HepG2 (cell line): ENCODE results near the gene ZPR1. TPM values are rescaled to one million over a fixed set of nuclear protein-coding genes. Genes with fewer than 3 reads are reported as not detected.

Source experiments
- ATAC-seq: fragments of 200-7000 bp; cut with Tn5 transposase; 3 replicates; pipeline ENCODE4 v1.9.1; 2020; ENCODE audit warnings: mild to moderate bottlenecking, moderate library complexity
- BruUV-seq: library from RNA; stranded (reverse); fragments of 400-500 nt; replicated peaks from 2 replicates; lab custom pipeline; 2021; lab: Mats Ljungman, UMichigan
- CTCF ChIA-PET: fragments of 300-600 bp; formaldehyde crosslinking; extraction: SDS; loops from one replicate; lab custom pipeline; 2021; ENCODE audit warnings: low total read pairs, inconsistent platforms, low intra/inter-chr PET ratio; lab: Yijun Ruan, JAX
- POLR2A ChIA-PET: fragments of 350-600 bp; sonication (Branson Sonifier 250); formaldehyde crosslinking; loops from one replicate; lab custom pipeline; 2020; ENCODE audit warnings: antibody characterized with exemption, inconsistent platforms; lab: Yijun Ruan, JAX
- DNase-seq: peaks from one replicate; pipeline ENCODE4 v3.0.0-alpha.2; 2015; ENCODE audit warnings: low spot score
- FAIRE-seq: peaks from 3 replicates; lab custom pipeline; 2011; peaks lifted over from hg19 to GRCh38; lab: Jason Lieb, UNC
- H2AFZ ChIP-seq: one replicate; pipeline ENCODE4 v1.6.1; 2011; ENCODE audit warnings: low read length, inconsistent platforms
- H3K27ac ChIP-seq: fragments of 300-600 bp; 3 replicates; pipeline ENCODE4 v1.8.0; 2011; ENCODE audit warnings: mixed run types, mild to moderate bottlenecking, mixed read lengths, low read length, inconsistent platforms; ENCODE audit not compliant: insufficient read depth; ENCODE audit errors: extremely low read length
- H3K27me3 ChIP-seq, 2 experiments: fragments of 200-600 bp in 1 of 2; 2 replicates in 1 of 2; 3 replicates in 1 of 2; pipeline versions ENCODE4 v1.6.0 to v1.8.0; 2011; ENCODE audit warnings: low read length in 2 of 2, mild to moderate bottlenecking in 2 of 2, moderate library complexity in 2 of 2, inconsistent platforms in 1 of 2; ENCODE audit not compliant: insufficient read depth in 2 of 2, control insufficient read depth in 1 of 2
- H3K36me3 ChIP-seq, 2 experiments: fragments of 200-600 bp in 1 of 2; replicated peaks in 1 of 2; 2 replicates in 1 of 2; 3 replicates in 1 of 2; pipeline versions ENCODE4 v1.5.1 to v1.8.0; 2011; ENCODE audit warnings: low read length in 2 of 2, inconsistent platforms in 1 of 2; ENCODE audit not compliant: insufficient read depth in 2 of 2, control insufficient read depth in 1 of 2
- H3K4me1 ChIP-seq: 2 replicates; pipeline ENCODE4 v1.5.1; 2012; ENCODE audit warnings: low read length, inconsistent platforms; ENCODE audit not compliant: insufficient read depth
- H3K4me2 ChIP-seq: 2 replicates; pipeline ENCODE4 v1.6.0; 2011; ENCODE audit warnings: low read depth, low read length, inconsistent platforms
- H3K4me3 ChIP-seq, 3 experiments: fragments of 200-600 bp in 1 of 3; sonication (generic), shearing (Covaris generic) in 1 of 3; replicated peaks in 1 of 3; 2 replicates each; pipeline ENCODE4 v1.5.1; 2011 to 2016; ENCODE audit warnings: low read length in 3 of 3, inconsistent platforms in 2 of 3, low read depth in 2 of 3, mild to moderate bottlenecking in 2 of 3, control low read depth in 1 of 3, mixed read lengths in 1 of 3; ENCODE audit not compliant: insufficient read depth in 1 of 3
- H3K79me2 ChIP-seq: one replicate; pipeline ENCODE4 v1.6.1; 2011; ENCODE audit warnings: low read length, inconsistent platforms; ENCODE audit not compliant: insufficient read depth
- H3K9ac ChIP-seq: 2 replicates; pipeline ENCODE4 v1.6.0; 2011; ENCODE audit warnings: mild to moderate bottlenecking, low read depth, low read length, inconsistent platforms; ENCODE audit not compliant: insufficient read depth
- H3K9me3 ChIP-seq: 2 replicates; pipeline ENCODE4 v1.5.1; 2012; ENCODE audit warnings: mild to moderate bottlenecking, low read length
- H4K20me1 ChIP-seq: 2 replicates; pipeline ENCODE4 v1.6.0; 2011; ENCODE audit warnings: inconsistent platforms, mild to moderate bottlenecking, low read length, moderate library complexity; ENCODE audit not compliant: insufficient read depth
- HDAC1 ChIP-seq: sonication (generic); formaldehyde crosslinking; IDR thresholded peaks from 2 replicates; pipeline ENCODE4 v1.5.1; 2020; ENCODE audit warnings: mild to moderate bottlenecking, missing genetic modification reagents
- JUN ChIP-seq: sonication (generic); formaldehyde crosslinking; IDR thresholded peaks from 2 replicates; pipeline ENCODE4 v1.4.0; 2020; ENCODE audit warnings: mild to moderate bottlenecking, missing genetic modification reagents
- KMT2A ChIP-seq: sonication (generic); formaldehyde crosslinking; IDR thresholded peaks from 2 replicates; pipeline ENCODE4 v1.4.0; 2020; ENCODE audit warnings: missing genetic modification reagents
- NR2C2 ChIP-seq: sonication (generic); formaldehyde crosslinking; IDR thresholded peaks from 2 replicates; pipeline ENCODE4 v1.4.0; 2020; ENCODE audit warnings: missing genetic modification reagents, mild to moderate bottlenecking, moderate library complexity, borderline replicate concordance
- POLR2A ChIP-seq, 2 experiments: IDR thresholded peaks; 2 replicates each; pipeline ENCODE4 v1.6.1; 2011; ENCODE audit warnings: low read depth in 2 of 2, low read length in 2 of 2, mild to moderate bottlenecking in 1 of 2, moderate library complexity in 1 of 2; ENCODE audit not compliant: insufficient read depth in 1 of 2
- ZBTB21 ChIP-seq: sonication (generic); formaldehyde crosslinking; IDR thresholded peaks from 2 replicates; pipeline ENCODE4 v1.4.0; 2020; ENCODE audit warnings: missing genetic modification reagents
- ZBTB7A ChIP-seq: sonication (generic); formaldehyde crosslinking; IDR thresholded peaks from 2 replicates; pipeline ENCODE4 v1.8.0; 2022; ENCODE audit warnings: mild to moderate bottlenecking, missing genetic modification reagents
- ZNF101 ChIP-seq: sonication (generic); formaldehyde crosslinking; IDR thresholded peaks from 2 replicates; pipeline ENCODE4 v1.4.0; 2020; ENCODE audit warnings: mild to moderate bottlenecking, low read depth, missing genetic modification reagents, borderline replicate concordance
- ZNF3 ChIP-seq: IDR thresholded peaks from 2 replicates; pipeline ENCODE4 v1.7.0; 2017; ENCODE audit warnings: inconsistent platforms
- ZNF441 ChIP-seq: sonication (generic); formaldehyde crosslinking; IDR thresholded peaks from 2 replicates; pipeline ENCODE4 v1.7.0; 2021; ENCODE audit warnings: missing genetic modification reagents, borderline replicate concordance
- ZNF569 ChIP-seq: sonication (generic); formaldehyde crosslinking; IDR thresholded peaks from 2 replicates; pipeline ENCODE4 v1.5.0; 2020; ENCODE audit warnings: mild to moderate bottlenecking, missing genetic modification reagents, moderate library complexity, borderline replicate concordance
- ZNF7 ChIP-seq: IDR thresholded peaks from 2 replicates; pipeline ENCODE4 v1.6.1; 2016; ENCODE audit warnings: missing biosample characterization, missing genetic modification reagents
- ZNF713 ChIP-seq: sonication (generic); formaldehyde crosslinking; IDR thresholded peaks from 2 replicates; pipeline ENCODE4 v1.4.0; 2020; ENCODE audit warnings: mild to moderate bottlenecking, missing genetic modification reagents
- ZNF75D ChIP-seq: sonication (generic); formaldehyde crosslinking; IDR thresholded peaks from 2 replicates; pipeline ENCODE4 v1.8.1; 2023; ENCODE audit warnings: missing genetic modification reagents, mild to moderate bottlenecking, borderline replicate concordance
- ZSCAN25 ChIP-seq: sonication (generic); formaldehyde crosslinking; IDR thresholded peaks from 2 replicates; pipeline ENCODE4 v1.8.0; 2022; ENCODE audit warnings: mild to moderate bottlenecking, missing genetic modification reagents
- WGBS: methylation state at CpG from one replicate; pipeline ENCODE4 v1.1.6; 2017; ENCODE audit warnings: low lambda C conversion rate; 5-methylcytosine and 5-hydroxymethylcytosine counted together
- in situ Hi-C: cut with HindIII; loops from 2 replicates; pipeline ENCODE4 v1.10.0; 2017; ENCODE audit warnings: low pct_unique_long_range_greater_than_20kb; ENCODE audit not compliant: extremely low pct_ligation_motif_present
- intact Hi-C: fragments of 100-400 bp; cut with micrococcal nuclease; formaldehyde crosslinking; loops from one replicate; pipeline ENCODE4 v1.10.0; 2022; ENCODE audit not compliant: unreplicated experiment
- polyA plus RNA-seq, 8 experiments: library from polyadenylated mRNA; depleted of rRNA in 3 of 8; stranded (reverse) in 7 of 8; unstranded in 1 of 8; fragments of >200 nt; fragmentation: Illumina TruSeq in 4 of 8; extraction: Trizol in 4 of 8; gene quantifications; 2 replicates each; pipeline versions ENCODE4 v1.2.1 to v1.2.3, GENCODE V29; 2011 to 2016; ENCODE audit warnings: low read depth in 4 of 8, missing spikeins in 1 of 8, mixed read lengths in 1 of 8; ENCODE audit not compliant: insufficient read depth in 1 of 8
- total RNA-seq, 5 experiments: library from RNA; depleted of rRNA; stranded (reverse); fragments of >200 nt; fragmentation: Illumina TruSeq; extraction: Trizol; gene quantifications; 2 replicates each; pipeline ENCODE4 v1.2.3, GENCODE V29; 2016; ENCODE audit warnings: low read depth in 1 of 5
- TF ChIP-seq, protein P1 (sequence below): sonication (generic); formaldehyde crosslinking; IDR thresholded peaks from one replicate; pipeline ENCODE4 v1.5.1; 2020; ENCODE audit warnings: mild to moderate bottlenecking, missing genetic modification reagents; ENCODE audit errors: not compliant biosample characterization
- TF ChIP-seq, protein P2 (sequence below): sonication (generic); formaldehyde crosslinking; IDR thresholded peaks from 2 replicates; pipeline ENCODE4 v1.5.1; 2020; ENCODE audit warnings: missing genetic modification reagents, mild to moderate bottlenecking, borderline replicate concordance

Gene ZPR1
- total and polyA plus RNA-seq, 2 of the 13 experiments (the other 11 are each of a cell fraction or from before 2014, with no cell fraction given), result 40.0 to 79.3 TPM

DNA sequence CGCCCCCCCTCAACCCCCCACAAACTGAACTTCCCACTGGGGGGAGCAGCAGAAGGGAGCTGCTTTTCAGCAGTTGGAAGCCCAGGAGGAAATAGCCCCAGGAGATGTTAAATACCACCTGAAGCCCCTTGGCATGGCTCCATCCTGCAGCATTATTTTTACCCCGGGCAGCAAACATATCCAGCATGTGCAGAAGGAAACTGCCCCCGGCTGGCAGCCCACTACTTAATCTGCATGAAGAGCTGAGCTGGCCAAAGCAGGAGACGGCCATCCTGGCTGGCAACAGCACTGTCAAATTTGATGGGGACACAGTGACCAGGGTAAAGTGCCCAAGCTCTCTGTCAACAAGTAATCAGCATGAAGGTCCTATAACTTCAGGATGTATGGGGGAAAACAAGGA lies 47.1 kb downstream of the ZPR1 start (continued):
- TF ChIP-seq ZBTB7A (CRISPR knock-in tag), result no peak
- no peak for TF ChIP-seq JUN
- TF ChIP-seq ZNF7 (CRISPR knock-in tag), result no peak
- no peak for TF ChIP-seq ZNF713 (CRISPR knock-in tag)
- no peak for TF ChIP-seq ZNF101 (CRISPR knock-in tag)
- TF ChIP-seq HDAC1, result no peak
- TF ChIP-seq ZBTB21 (CRISPR knock-in tag), result no peak
- TF ChIP-seq KMT2A, result no peak
- no peak for TF ChIP-seq ZNF75D (CRISPR knock-in tag)
- TF ChIP-seq, all 625 proteins: peak for 0

DNA sequence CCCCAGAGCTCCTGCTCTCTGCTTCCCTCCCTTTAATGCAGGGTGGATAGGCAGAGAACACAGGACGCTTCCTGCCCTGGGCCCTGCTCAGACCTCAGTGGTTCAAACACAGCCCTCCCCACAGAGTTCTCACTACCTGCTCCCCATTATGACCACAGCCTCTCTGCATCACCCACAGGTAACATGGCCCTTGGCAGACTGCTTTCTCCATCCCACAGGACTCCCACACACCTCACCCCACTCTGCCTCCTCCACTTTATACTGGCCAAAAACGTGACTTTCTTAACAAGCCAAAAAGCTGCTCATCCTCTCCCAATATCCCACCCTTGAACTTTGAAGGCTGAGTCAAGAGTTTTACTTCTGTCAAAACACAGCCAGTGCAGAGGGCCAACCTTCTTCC lies 48.8 kb downstream of the ZPR1 start:
- CTCF ChIA-PET, result no interaction called here
- POLR2A ChIA-PET, result no interaction called here
- TF ChIP-seq NR2C2 (no peak), ZSCAN25 (no peak), ZNF441 (CRISPR knock-in tag) (no peak), ZNF569 (CRISPR knock-in tag) (no peak), ZNF3 (CRISPR knock-in tag) (no peak), POLR2A (IDR thresholded peaks at IDR 0.05; ENCODE audit: insufficient read depth in 1 of 2, low read depth in 2 of 2, low read length in 2 of 2) (no peak)
- TF ChIP-seq, protein P1, sequence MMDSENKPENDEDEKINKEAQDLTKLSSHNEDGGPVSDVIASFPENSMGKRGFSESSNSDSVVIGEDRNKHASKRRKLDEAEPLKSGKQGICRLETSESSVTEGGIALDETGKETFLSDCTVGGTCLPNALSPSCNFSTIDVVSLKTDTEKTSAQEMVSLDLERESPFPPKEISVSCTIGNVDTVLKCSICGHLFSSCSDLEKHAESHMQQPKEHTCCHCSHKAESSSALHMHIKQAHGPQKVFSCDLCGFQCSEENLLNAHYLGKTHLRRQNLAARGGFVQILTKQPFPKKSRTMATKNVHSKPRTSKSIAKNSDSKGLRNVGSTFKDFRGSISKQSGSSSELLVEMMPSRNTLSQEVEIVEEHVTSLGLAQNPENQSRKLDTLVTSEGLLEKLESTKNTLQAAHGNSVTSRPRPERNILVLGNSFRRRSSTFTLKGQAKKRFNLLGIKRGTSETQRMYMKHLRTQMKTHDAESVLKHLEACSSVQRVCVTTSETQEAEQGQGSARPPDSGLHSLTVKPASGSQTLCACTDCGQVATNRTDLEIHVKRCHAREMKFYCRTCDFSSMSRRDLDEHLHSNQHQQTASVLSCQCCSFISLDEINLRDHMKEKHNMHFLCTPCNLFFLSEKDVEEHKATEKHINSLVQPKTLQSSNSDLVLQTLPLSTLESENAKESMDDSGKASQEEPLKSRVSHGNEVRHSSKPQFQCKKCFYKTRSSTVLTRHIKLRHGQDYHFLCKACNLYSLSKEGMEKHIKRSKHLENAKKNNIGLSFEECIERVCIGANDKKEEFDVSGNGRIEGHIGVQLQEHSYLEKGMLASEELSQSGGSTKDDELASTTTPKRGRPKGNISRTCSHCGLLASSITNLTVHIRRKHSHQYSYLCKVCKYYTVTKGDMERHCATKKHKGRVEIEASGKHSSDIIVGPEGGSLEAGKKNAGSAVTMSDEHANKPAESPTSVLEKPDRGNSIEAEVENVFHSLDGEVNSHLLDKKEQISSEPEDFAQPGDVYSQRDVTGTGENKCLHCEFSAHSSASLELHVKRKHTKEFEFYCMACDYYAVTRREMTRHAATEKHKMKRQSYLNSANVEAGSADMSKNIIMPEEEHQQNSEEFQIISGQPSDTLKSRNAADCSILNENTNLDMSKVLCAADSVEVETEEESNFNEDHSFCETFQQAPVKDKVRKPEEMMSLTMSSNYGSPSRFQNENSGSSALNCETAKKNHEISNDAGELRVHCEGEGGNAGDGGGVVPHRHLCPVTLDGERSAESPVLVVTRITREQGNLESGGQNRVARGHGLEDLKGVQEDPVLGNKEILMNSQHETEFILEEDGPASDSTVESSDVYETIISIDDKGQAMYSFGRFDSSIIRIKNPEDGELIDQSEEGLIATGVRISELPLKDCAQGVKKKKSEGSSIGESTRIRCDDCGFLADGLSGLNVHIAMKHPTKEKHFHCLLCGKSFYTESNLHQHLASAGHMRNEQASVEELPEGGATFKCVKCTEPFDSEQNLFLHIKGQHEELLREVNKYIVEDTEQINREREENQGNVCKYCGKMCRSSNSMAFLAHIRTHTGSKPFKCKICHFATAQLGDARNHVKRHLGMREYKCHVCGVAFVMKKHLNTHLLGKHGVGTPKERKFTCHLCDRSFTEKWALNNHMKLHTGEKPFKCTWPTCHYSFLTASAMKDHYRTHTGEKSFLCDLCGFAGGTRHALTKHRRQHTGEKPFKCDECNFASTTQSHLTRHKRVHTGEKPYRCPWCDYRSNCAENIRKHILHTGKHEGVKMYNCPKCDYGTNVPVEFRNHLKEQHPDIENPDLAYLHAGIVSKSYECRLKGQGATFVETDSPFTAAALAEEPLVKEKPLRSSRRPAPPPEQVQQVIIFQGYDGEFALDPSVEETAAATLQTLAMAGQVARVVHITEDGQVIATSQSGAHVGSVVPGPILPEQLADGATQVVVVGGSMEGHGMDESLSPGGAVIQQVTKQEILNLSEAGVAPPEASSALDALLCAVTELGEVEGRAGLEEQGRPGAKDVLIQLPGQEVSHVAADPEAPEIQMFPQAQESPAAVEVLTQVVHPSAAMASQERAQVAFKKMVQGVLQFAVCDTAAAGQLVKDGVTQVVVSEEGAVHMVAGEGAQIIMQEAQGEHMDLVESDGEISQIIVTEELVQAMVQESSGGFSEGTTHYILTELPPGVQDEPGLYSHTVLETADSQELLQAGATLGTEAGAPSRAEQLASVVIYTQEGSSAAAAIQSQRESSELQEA, result no peak
- TF ChIP-seq, protein P2, sequence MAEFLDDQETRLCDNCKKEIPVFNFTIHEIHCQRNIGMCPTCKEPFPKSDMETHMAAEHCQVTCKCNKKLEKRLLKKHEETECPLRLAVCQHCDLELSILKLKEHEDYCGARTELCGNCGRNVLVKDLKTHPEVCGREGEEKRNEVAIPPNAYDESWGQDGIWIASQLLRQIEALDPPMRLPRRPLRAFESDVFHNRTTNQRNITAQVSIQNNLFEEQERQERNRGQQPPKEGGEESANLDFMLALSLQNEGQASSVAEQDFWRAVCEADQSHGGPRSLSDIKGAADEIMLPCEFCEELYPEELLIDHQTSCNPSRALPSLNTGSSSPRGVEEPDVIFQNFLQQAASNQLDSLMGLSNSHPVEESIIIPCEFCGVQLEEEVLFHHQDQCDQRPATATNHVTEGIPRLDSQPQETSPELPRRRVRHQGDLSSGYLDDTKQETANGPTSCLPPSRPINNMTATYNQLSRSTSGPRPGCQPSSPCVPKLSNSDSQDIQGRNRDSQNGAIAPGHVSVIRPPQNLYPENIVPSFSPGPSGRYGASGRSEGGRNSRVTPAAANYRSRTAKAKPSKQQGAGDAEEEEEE (CRISPR knock-in tag), result no peak

More for the DNA sequence above, 48.8 kb downstream of the ZPR1 start:
- no peak overlapping the region for H3K4me3 ChIP-seq
- no peak overlapping the region for H3K27ac ChIP-seq
- no peaks in the 10 kb centered on the region for H4K20me1 ChIP-seq
- BruUV-seq, result no TSS peak
- no peak overlapping the region for H3K9ac ChIP-seq
- no peak overlapping the region for H3K4me2 ChIP-seq
- H3K27me3 ChIP-seq, result no peaks in the 10 kb centered on the region
- peaks cover 22% of the 10 kb centered on the region for H3K4me1 ChIP-seq
- no peaks in the 10 kb centered on the region for H3K79me2 ChIP-seq
- no peak for ATAC-seq
- intact Hi-C loops (no loop called here), in situ Hi-C loops (no loop called here)
- no peak for FAIRE-seq
- WGBS, result 77% methylated on average over 2 of the region's 2 CpGs
- H2AFZ ChIP-seq, result no peak overlapping the region
- no peak for DNase-seq
- no peaks in the 10 kb centered on the region for H3K36me3 ChIP-seq
- no peaks in the 10 kb centered on the region for H3K9me3 ChIP-seq
